Mononuclear cell (primary cell): Measurements from ENCODE around the gene KMT2A. TPM values are rescaled to one million over a fixed set of nuclear protein-coding genes. Genes with fewer than 3 reads are reported as not detected.
"Not testable (repeated sequence)": the region's sequence is repeated elsewhere in the genome, so short reads cannot be mapped to it uniquely, and the experiment has no call there.

Experiments
- H3K27me3 ChIP-seq: 2 replicates; pipeline ENCODE4 v1.6.0; 2011; ENCODE audit warnings: low read length, control low read depth; ENCODE audit not compliant: insufficient read depth
- H3K4me1 ChIP-seq: 2 replicates; pipeline ENCODE4 v1.5.1; 2011; ENCODE audit warnings: mild to moderate bottlenecking, low read length, control low read depth; ENCODE audit not compliant: insufficient read depth
- H3K4me3 ChIP-seq: 2 replicates; pipeline ENCODE4 v1.5.1; 2011; ENCODE audit warnings: mild to moderate bottlenecking, low read length, moderate library complexity
- H3K9me3 ChIP-seq: 2 replicates; pipeline ENCODE4 v1.5.1; 2011; ENCODE audit warnings: low read depth, mild to moderate bottlenecking, control low read depth, low read length
- total RNA-seq: library from RNA; depleted of rRNA; stranded (reverse); fragments of >200 nt; gene quantifications from one replicate; pipeline ENCODE4 v1.2.3, GENCODE V29; 2012

Gene KMT2A
- total RNA-seq, 1 donor, result 126 TPM

- no peaks in the 10 kb centered on the region for H3K27me3 ChIP-seq
- no peaks in the 10 kb centered on the region for H3K9me3 ChIP-seq
- no peak overlapping the region for H3K4me3 ChIP-seq
- H3K4me1 ChIP-seq, result peaks cover 45% of the 10 kb centered on the region
Measured at GRCh38 chr11:118442908-118443589, 6.8 kb downstream of the KMT2A start.

DNA sequence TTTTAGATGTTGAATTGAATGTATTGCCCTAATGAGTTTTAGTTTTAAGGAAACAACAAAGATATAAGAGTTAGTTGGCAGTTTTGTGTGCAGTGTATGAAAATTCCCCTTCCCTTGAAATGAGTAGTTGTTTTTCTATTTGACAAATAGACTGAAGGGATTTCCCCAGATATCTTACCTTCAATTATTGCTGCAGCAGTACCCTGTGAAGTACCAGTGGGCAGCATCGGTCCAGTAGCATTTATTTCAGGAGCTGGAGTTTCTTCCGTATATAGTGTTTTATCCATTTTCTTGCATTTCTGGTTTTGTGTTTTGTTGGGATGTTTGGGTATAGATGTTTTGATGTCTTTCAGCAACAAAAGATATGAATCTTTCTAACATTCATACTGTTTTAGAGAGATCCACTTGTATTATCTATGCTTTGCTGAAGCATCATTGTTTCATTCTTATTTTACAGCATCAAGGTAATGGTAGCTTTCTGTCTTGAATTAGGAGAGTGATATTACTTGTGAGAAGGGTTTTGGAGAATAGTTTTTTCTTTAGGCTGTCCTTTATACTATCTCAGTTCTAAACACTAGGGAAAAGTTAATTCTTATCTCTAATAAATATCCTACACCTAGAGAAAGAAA lies 7.4 kb downstream of the KMT2A start:
- Histone ChIP-seq H3K4me3 (no peak overlapping the region), H3K27me3 (no peaks in the 10 kb centered on the region), H3K9me3 (no peaks in the 10 kb centered on the region), H3K4me1 (peaks cover 38% of the 10 kb centered on the region)

- no peak overlapping the region for H3K4me3 ChIP-seq
- H3K9me3 ChIP-seq, result no peaks in the 10 kb centered on the region
- peaks cover 11% of the 10 kb centered on the region for H3K4me1 ChIP-seq
- H3K27me3 ChIP-seq, result no peaks in the 10 kb centered on the region
Measured at GRCh38 chr11:118447423-118447822, 11.1 kb downstream of the KMT2A start.

DNA sequence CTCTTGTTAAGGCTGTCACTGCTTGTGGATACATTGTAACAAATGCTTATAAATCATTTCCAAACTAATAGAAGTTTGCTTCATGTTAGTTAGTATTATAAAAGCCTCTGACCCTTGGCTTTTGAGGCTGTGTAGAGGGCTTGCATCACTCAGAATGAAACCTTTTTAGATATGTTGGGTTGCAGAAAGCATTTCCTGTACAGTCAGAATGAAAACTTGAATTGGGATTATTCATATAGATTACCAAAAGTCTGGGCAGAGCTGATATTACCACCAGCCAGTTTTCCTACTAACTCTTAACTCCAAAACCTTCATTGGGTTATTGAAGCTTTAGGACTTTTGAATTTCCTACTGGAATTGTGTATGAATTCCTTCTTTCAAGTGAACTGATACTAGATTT lies 12.0 kb downstream of the KMT2A start:
- no peaks in the 10 kb centered on the region for H3K9me3 ChIP-seq
- peaks cover 5% of the 10 kb centered on the region for H3K4me1 ChIP-seq
- no peaks in the 10 kb centered on the region for H3K27me3 ChIP-seq

GRCh38 chr11:118449316-118449918 lies 13.1 kb downstream of the KMT2A start:
- peaks cover 6% of the 10 kb centered on the region for H3K4me1 ChIP-seq
- no peaks in the 10 kb centered on the region for H3K27me3 ChIP-seq
- H3K4me3 ChIP-seq, result no peak overlapping the region
- H3K9me3 ChIP-seq, result no peaks in the 10 kb centered on the region

More for the DNA sequence above, 12.0 kb downstream of the KMT2A start:
- H3K4me3 ChIP-seq, result no peak overlapping the region

GRCh38 chr11:118450451-118450850 lies 14.2 kb downstream of the KMT2A start:
- Histone ChIP-seq H3K27me3 (no peaks in the 10 kb centered on the region), H3K4me1 (peaks cover 3% of the 10 kb centered on the region), H3K9me3 (no peaks in the 10 kb centered on the region), H3K4me3 (no peak overlapping the region)

DNA sequence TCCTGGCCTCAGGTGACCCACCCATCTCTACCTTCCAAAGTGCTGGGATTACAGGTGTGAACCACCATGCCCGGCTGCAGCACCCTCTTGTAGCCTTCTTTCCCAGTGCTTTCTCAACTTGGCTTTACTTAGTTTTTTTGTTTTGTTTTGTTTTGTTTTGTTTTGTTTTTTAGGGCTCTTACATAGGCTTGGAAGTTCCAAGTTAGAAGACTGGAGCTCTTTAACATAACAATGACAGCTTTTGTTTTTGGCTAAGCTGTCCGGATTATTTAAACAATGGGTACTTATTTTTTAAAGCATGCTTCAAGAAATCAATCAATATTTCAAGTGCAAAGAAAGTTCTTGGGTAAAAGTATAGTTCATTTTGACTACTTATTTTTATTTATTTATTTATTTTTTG lies 25.9 kb downstream of the KMT2A start:
- Histone ChIP-seq H3K27me3 (no peaks in the 10 kb centered on the region), H3K4me3 (no peak overlapping the region), H3K9me3 (no peaks in the 10 kb centered on the region), H3K4me1 (no peaks in the 10 kb centered on the region)

DNA sequence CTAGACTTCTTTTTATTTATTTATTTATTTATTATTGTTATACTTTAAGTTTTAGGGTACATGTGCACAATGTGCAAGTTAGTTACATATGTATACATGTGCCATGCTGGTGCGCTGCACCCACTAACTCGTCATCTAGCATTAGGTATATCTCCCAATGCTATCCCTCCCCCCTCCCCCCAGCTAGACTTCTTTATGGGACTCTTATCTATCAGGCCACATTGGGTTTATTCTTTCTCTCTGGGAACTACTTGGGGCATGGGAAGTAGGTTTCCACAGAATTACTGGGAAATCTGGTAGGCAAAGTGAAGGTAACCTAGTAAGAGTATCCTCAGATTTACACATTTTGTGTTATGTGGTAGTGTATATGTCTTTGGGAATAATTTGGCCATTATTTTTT lies 32.7 kb downstream of the KMT2A start:
- H3K27me3 ChIP-seq, H3K4me3 ChIP-seq, H3K9me3 ChIP-seq: not testable (repeated sequence)

DNA sequence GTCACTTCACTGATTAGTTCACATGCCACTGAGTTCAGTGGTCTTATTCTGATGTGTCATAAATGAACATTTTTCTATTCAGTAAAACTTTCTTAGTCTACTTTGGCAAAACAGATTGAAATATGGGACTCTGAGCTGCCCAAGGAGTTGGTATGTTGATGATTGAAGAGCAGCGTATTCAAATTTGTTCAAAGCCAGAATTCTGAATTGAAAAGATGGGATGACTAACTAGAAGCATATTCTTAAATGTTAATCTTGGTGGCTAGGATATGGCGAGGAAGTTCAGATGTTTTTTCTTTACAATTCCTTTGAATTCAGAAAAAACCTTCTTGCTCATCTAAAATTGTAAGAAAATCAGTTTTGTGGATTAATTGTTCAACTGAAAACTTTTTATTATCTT lies 34.7 kb downstream of the KMT2A start:
- no peak overlapping the region for H3K4me3 ChIP-seq
- no peaks in the 10 kb centered on the region for H3K27me3 ChIP-seq
- no peaks in the 10 kb centered on the region for H3K9me3 ChIP-seq
- no peaks in the 10 kb centered on the region for H3K4me1 ChIP-seq

More for the DNA sequence above, 32.7 kb downstream of the KMT2A start:
- H3K4me1 ChIP-seq, result not testable (repeated sequence)

DNA sequence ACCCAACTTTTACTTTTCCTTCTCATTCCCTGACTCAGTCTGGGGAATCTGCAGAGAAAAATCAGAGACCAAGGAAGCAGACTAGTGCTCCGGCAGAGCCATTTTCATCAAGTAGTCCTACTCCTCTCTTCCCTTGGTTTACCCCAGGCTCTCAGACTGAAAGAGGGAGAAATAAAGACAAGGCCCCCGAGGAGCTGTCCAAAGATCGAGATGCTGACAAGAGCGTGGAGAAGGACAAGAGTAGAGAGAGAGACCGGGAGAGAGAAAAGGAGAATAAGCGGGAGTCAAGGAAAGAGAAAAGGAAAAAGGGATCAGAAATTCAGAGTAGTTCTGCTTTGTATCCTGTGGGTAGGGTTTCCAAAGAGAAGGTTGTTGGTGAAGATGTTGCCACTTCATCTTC lies 37.2 kb downstream of the KMT2A start:
- H3K4me1 ChIP-seq, result no peaks in the 10 kb centered on the region
- no peaks in the 10 kb centered on the region for H3K9me3 ChIP-seq
- no peaks in the 10 kb centered on the region for H3K27me3 ChIP-seq
- no peak overlapping the region for H3K4me3 ChIP-seq

- H3K9me3 ChIP-seq, result no peaks in the 10 kb centered on the region
- no peak overlapping the region for H3K4me3 ChIP-seq
- H3K4me1 ChIP-seq, result no peaks in the 10 kb centered on the region
- no peaks in the 10 kb centered on the region for H3K27me3 ChIP-seq
Measured at GRCh38 chr11:118476676-118477075, 40.4 kb downstream of the KMT2A start.

- H3K9me3 ChIP-seq, result not testable (repeated sequence)
Measured at GRCh38 chr11:118481238-118481637, 44.9 kb downstream of the KMT2A start.

DNA sequence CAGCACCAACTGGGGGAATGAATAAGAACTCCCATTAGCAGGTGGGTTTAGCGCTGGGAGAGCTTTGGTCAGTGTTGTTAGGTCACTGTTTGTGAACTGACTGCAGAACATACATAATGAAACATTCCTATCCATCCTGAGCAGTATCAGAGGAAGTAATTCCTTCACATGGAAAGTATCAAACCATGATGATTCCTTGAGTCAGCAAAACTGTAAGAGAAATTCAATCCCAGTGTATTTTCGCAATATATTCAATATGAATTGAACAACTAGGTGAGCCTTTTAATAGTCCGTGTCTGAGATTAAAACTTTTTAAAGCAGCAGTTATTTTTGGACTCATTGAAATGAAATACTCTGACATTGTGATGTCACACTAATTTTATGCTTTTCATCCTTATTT lies 48.1 kb downstream of the KMT2A start:
- H3K4me1 ChIP-seq, result no peaks in the 10 kb centered on the region
- no peaks in the 10 kb centered on the region for H3K9me3 ChIP-seq
- no peak overlapping the region for H3K4me3 ChIP-seq
- H3K27me3 ChIP-seq, result no peaks in the 10 kb centered on the region

More at GRCh38 chr11:118481238-118481637, 44.9 kb downstream of the KMT2A start:
- not testable (repeated sequence) for H3K4me1 ChIP-seq, H3K4me3 ChIP-seq, H3K27me3 ChIP-seq

DNA sequence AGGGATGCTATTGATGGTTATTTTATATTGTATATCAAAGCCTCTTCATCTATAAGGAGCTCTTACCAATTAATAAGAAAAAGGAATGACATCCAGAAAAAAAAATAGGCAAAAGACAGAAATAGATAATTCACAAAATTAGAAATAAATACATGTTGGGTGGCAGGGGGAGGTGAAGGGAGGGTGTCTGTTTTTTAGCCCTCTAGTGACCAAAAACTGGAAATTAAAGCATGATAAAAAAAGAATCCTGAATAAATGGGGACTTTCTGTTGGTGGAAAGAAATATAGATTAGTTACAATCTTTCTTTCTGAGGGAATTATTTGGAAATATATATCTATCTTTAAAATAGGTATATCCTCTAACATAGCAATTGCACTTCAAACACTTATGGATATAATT lies 49.0 kb downstream of the KMT2A start:
- Histone ChIP-seq H3K9me3 (no peaks in the 10 kb centered on the region), H3K4me1 (no peaks in the 10 kb centered on the region), H3K4me3 (no peak overlapping the region), H3K27me3 (no peaks in the 10 kb centered on the region)

- Histone ChIP-seq H3K9me3 (no peaks in the 10 kb centered on the region), H3K27me3 (no peaks in the 10 kb centered on the region), H3K4me3 (no peak overlapping the region), H3K4me1 (no peaks in the 10 kb centered on the region)
Measured at GRCh38 chr11:118488480-118489109, 52.3 kb downstream of the KMT2A start.
